WTC11 (cell line): ENCODE results near the gene PTGES2. TPM values are rescaled to one million over a fixed set of nuclear protein-coding genes. Genes with fewer than 3 reads are reported as not detected.

Experiments
- ATAC-seq: fragments of 200-7000 bp; cut with Tn5 transposase; 2 replicates; pipeline ENCODE4 v1.10.0; 2021; ENCODE audit warnings: mild to moderate bottlenecking, moderate library complexity
- CTCF ChIA-PET: fragments of 300-600 bp; sonication (Branson Sonifier 250); formaldehyde crosslinking; loops from one replicate; lab custom pipeline; 2021; ENCODE audit warnings: antibody characterized with exemption; lab: Charles Lee
- POLR2A ChIA-PET: fragments of 350-600 bp; sonication (Branson Sonifier 250); formaldehyde crosslinking; loops from one replicate; lab custom pipeline; 2021; ENCODE audit warnings: antibody characterized with exemption; lab: Charles Lee
- DNase-seq: peaks from one replicate; pipeline ENCODE4 v3.0.0; 2021; ENCODE audit warnings: low spot score
- H3K27ac Mint-ChIP-seq: 2 replicates; pipeline ENCODE4 v1.8.0; 2021; ENCODE audit warnings: mixed read lengths
- H3K27me3 Mint-ChIP-seq: 2 replicates; pipeline ENCODE4 v1.8.0; 2021; ENCODE audit warnings: low read depth, mild to moderate bottlenecking, moderate library complexity, mixed read lengths
- H3K36me3 Mint-ChIP-seq: 2 replicates; pipeline ENCODE4 v1.8.0; 2021; ENCODE audit warnings: mixed read lengths
- H3K4me1 Mint-ChIP-seq: 2 replicates; pipeline ENCODE4 v1.8.0; 2022; ENCODE audit warnings: mixed read lengths
- H3K4me3 Mint-ChIP-seq: 2 replicates; pipeline ENCODE4 v1.8.0; 2021; ENCODE audit warnings: mild to moderate bottlenecking, moderate library complexity, mixed read lengths
- H3K9me3 Mint-ChIP-seq: 2 replicates; pipeline ENCODE4 v1.8.0; 2021; ENCODE audit warnings: mixed read lengths
- ATF1 ChIP-seq: sonication (generic); formaldehyde crosslinking; IDR thresholded peaks from 2 replicates; pipeline ENCODE4 v1.8.1; 2023; ENCODE audit warnings: mild to moderate bottlenecking, moderate library complexity, missing genetic modification reagents
- ELF4 ChIP-seq: sonication (generic); formaldehyde crosslinking; IDR thresholded peaks from 2 replicates; pipeline ENCODE4 v1.8.1; 2022; ENCODE audit warnings: low read depth, mild to moderate bottlenecking, moderate library complexity, missing genetic modification reagents
- FOXJ3 ChIP-seq: sonication (generic); formaldehyde crosslinking; IDR thresholded peaks from 2 replicates; pipeline ENCODE4 v1.9.0; 2021; ENCODE audit warnings: missing genetic modification reagents, mild to moderate bottlenecking, borderline replicate concordance
- FOXP1 ChIP-seq: sonication (generic); formaldehyde crosslinking; IDR thresholded peaks from 2 replicates; pipeline ENCODE4 v1.8.0; 2022; ENCODE audit warnings: missing genetic modification reagents, mild to moderate bottlenecking, moderate library complexity, borderline replicate concordance
- IRF2 ChIP-seq: sonication (generic); formaldehyde crosslinking; IDR thresholded peaks from 2 replicates; pipeline ENCODE4 v1.8.0; 2022; ENCODE audit warnings: low read depth, missing genetic modification reagents, borderline replicate concordance
- NFATC4 ChIP-seq: fragments of 250-450 bp; sonication (Bioruptor Pico); IDR thresholded peaks from 2 replicates; pipeline ENCODE4 v1.9.0; 2021; ENCODE audit warnings: mild to moderate bottlenecking
- NR1H2 ChIP-seq: sonication (generic); formaldehyde crosslinking; IDR thresholded peaks from 2 replicates; pipeline ENCODE4 v1.9.0; 2021; ENCODE audit warnings: mild to moderate bottlenecking, moderate library complexity, missing genetic modification reagents
- ZNF232 ChIP-seq: sonication (generic); formaldehyde crosslinking; IDR thresholded peaks from 2 replicates; pipeline ENCODE4 v1.8.0; 2022; ENCODE audit warnings: mild to moderate bottlenecking, missing genetic modification reagents
- ZNF396 ChIP-seq: fragments of 250-450 bp; sonication (Bioruptor Pico); IDR thresholded peaks from 2 replicates; pipeline ENCODE4 v1.8.0; 2021; ENCODE audit warnings: mild to moderate bottlenecking, moderate library complexity, borderline replicate concordance
- total RNA-seq: library from RNA; stranded (reverse); gene quantifications from 3 replicates; pipeline ENCODE4 v1.2.3, GENCODE V29; 2021
- TF ChIP-seq, protein P1 (sequence below): fragments of 250-450 bp; sonication (Bioruptor Pico); IDR thresholded peaks from 2 replicates; pipeline ENCODE4 v2.1.2; 2022; ENCODE audit warnings: mild to moderate bottlenecking, moderate library complexity
- TF ChIP-seq, protein P2 (sequence below): fragments of 250-450 bp; sonication (Bioruptor Pico); IDR thresholded peaks from 2 replicates; pipeline ENCODE4 v1.9.0; 2021; ENCODE audit warnings: mild to moderate bottlenecking, borderline replicate concordance
- TF ChIP-seq, protein P3 (sequence below): sonication (generic); formaldehyde crosslinking; IDR thresholded peaks from 2 replicates; pipeline ENCODE4 v1.8.1; 2022; ENCODE audit warnings: missing genetic modification reagents, borderline replicate concordance
- TF ChIP-seq, protein P4 (sequence below): sonication (generic); formaldehyde crosslinking; IDR thresholded peaks from 2 replicates; pipeline ENCODE4 v1.8.0; 2022; ENCODE audit warnings: mild to moderate bottlenecking, missing genetic modification reagents
- TF ChIP-seq, protein P5 (sequence below): fragments of 250-450 bp; sonication (Bioruptor Pico); IDR thresholded peaks from 2 replicates; pipeline ENCODE4 v1.8.0; 2021; ENCODE audit warnings: mild to moderate bottlenecking
- TF ChIP-seq, protein P6 (sequence below): sonication (generic); formaldehyde crosslinking; IDR thresholded peaks from 2 replicates; pipeline ENCODE4 v1.8.1; 2022; ENCODE audit warnings: mild to moderate bottlenecking, missing genetic modification reagents, moderate library complexity, borderline replicate concordance
- TF ChIP-seq, protein P7 (sequence below): sonication (generic); formaldehyde crosslinking; conservative IDR thresholded peaks from 2 replicates; pipeline ENCODE4 v1.8.1; 2023; ENCODE audit warnings: mild to moderate bottlenecking, low read depth, missing genetic modification reagents, moderate library complexity
- TF ChIP-seq, protein P8 (sequence below): sonication (generic); formaldehyde crosslinking; IDR thresholded peaks from 2 replicates; pipeline ENCODE4 v1.8.1; 2023; ENCODE audit warnings: mild to moderate bottlenecking, missing genetic modification reagents
- TF ChIP-seq, protein P9 (sequence below): fragments of 200-600 bp; IDR thresholded peaks from 2 replicates; pipeline ENCODE4 v1.8.0; 2022; ENCODE audit warnings: antibody characterized with exemption

PTGES2 gene
- total RNA-seq, 1 experiment from 2014 or later = 118 TPM

DNA sequence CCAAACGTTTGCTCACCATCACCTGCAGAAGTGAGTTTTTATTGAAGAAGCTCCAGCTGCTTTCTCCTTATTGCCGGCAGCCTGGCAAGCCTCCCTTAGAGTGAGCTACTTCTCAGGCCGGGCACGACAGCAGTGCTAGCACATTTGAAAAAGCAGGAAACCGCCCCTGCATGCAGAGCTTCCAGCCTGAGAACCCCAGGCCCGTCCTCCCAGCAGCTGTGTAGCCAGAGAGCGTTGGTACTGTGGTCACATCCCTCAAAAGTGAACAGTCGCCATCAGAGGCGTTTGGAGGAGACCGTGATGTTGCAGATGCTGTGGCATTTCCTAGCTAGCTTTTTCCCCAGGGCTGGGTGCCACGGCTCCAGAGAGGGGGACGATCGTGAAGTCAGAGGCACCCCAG, 36.0 kb downstream of the PTGES2 start (continued):
- TF ChIP-seq, protein P1, sequence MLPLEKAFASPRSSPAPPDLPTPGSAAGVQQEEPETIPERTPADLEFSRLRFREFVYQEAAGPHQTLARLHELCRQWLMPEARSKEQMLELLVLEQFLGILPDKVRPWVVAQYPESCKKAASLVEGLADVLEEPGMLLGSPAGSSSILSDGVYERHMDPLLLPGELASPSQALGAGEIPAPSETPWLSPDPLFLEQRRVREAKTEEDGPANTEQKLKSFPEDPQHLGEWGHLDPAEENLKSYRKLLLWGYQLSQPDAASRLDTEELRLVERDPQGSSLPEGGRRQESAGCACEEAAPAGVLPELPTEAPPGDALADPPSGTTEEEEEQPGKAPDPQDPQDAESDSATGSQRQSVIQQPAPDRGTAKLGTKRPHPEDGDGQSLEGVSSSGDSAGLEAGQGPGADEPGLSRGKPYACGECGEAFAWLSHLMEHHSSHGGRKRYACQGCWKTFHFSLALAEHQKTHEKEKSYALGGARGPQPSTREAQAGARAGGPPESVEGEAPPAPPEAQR (CRISPR knock-in tag) = no peak
- no peak for TF ChIP-seq NR1H2 (CRISPR knock-in tag)
- TF ChIP-seq, protein P2, sequence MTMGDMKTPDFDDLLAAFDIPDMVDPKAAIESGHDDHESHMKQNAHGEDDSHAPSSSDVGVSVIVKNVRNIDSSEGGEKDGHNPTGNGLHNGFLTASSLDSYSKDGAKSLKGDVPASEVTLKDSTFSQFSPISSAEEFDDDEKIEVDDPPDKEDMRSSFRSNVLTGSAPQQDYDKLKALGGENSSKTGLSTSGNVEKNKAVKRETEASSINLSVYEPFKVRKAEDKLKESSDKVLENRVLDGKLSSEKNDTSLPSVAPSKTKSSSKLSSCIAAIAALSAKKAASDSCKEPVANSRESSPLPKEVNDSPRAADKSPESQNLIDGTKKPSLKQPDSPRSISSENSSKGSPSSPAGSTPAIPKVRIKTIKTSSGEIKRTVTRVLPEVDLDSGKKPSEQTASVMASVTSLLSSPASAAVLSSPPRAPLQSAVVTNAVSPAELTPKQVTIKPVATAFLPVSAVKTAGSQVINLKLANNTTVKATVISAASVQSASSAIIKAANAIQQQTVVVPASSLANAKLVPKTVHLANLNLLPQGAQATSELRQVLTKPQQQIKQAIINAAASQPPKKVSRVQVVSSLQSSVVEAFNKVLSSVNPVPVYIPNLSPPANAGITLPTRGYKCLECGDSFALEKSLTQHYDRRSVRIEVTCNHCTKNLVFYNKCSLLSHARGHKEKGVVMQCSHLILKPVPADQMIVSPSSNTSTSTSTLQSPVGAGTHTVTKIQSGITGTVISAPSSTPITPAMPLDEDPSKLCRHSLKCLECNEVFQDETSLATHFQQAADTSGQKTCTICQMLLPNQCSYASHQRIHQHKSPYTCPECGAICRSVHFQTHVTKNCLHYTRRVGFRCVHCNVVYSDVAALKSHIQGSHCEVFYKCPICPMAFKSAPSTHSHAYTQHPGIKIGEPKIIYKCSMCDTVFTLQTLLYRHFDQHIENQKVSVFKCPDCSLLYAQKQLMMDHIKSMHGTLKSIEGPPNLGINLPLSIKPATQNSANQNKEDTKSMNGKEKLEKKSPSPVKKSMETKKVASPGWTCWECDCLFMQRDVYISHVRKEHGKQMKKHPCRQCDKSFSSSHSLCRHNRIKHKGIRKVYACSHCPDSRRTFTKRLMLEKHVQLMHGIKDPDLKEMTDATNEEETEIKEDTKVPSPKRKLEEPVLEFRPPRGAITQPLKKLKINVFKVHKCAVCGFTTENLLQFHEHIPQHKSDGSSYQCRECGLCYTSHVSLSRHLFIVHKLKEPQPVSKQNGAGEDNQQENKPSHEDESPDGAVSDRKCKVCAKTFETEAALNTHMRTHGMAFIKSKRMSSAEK (CRISPR knock-in tag) = no peak

DNA sequence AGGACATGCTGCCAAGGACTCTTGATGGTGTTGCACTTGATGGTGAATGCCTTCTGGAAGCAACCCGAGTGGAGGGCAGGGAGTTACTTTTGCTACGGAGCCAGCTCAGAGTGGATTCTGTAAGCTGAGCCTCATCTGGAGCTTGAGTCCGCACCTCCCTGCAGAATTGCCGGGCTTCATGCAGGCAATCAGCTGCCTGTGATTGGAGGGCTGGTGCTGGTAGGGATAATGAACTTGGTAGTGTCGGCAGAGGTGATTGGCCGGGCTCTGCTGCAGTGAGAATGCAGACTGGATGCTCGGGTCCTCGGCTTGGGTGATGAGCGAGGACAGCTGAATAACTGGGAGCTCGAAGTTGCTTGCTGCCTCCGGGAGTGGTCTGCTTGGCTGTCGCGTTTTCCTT, 36.4 kb downstream of the PTGES2 start:
- Mint-ChIP-seq H3K27ac (peak overlapping the region; percentile 42), H3K9me3 (no peaks in the 10 kb centered on the region), H3K27me3 (no peaks in the 10 kb centered on the region), H3K4me1 (peaks cover 20% of the 10 kb centered on the region), H3K36me3 (no peaks in the 10 kb centered on the region), H3K4me3 (peak overlapping the region; percentile 8; the same call in 1 of the 2 replicates)
- CTCF ChIA-PET = interaction anchor here (0.7 to 3.0 kb wide), 14 partner anchors 10 to 347 kb away, joined by 3 to 35 read pairs (median 4); partner anchors contain the start of genes NAIF1 and SLC25A25
- DNase-seq (peak; percentile 81), ATAC-seq (peak; percentile 94)
- POLR2A ChIA-PET = interaction anchor here (0.5 to 2.1 kb wide), 5 partner anchors 9 to 376 kb away, joined by 3 to 6 read pairs (median 4); partner anchors contain the start of genes NAIF1, PTRH1 and SLC25A25
- TF ChIP-seq IRF2 (CRISPR knock-in tag) (no peak), ZNF396 (no peak), NFATC4 (no peak), FOXP1 (CRISPR knock-in tag) (0 out of 2 replicates have a peak, but pooled peaks have one; percentile 18), ATF1 (CRISPR knock-in tag) (no peak), ZNF232 (no peak), FOXJ3 (CRISPR knock-in tag) (no peak), ELF4 (CRISPR knock-in tag) (no peak)
- TF ChIP-seq, protein P3, sequence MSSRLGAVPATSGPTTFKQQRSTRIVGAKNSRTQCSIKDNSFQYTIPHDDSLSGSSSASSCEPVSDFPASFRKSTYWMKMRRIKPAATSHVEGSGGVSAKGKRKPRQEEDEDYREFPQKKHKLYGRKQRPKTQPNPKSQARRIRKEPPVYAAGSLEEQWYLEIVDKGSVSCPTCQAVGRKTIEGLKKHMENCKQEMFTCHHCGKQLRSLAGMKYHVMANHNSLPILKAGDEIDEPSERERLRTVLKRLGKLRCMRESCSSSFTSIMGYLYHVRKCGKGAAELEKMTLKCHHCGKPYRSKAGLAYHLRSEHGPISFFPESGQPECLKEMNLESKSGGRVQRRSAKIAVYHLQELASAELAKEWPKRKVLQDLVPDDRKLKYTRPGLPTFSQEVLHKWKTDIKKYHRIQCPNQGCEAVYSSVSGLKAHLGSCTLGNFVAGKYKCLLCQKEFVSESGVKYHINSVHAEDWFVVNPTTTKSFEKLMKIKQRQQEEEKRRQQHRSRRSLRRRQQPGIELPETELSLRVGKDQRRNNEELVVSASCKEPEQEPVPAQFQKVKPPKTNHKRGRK (CRISPR knock-in tag) = no peak
- TF ChIP-seq, protein P4, sequence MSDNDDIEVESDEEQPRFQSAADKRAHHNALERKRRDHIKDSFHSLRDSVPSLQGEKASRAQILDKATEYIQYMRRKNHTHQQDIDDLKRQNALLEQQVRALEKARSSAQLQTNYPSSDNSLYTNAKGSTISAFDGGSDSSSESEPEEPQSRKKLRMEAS (CRISPR knock-in tag) = peak; percentile 74; the same call in 1 of the 2 replicates
- TF ChIP-seq, protein P5, sequence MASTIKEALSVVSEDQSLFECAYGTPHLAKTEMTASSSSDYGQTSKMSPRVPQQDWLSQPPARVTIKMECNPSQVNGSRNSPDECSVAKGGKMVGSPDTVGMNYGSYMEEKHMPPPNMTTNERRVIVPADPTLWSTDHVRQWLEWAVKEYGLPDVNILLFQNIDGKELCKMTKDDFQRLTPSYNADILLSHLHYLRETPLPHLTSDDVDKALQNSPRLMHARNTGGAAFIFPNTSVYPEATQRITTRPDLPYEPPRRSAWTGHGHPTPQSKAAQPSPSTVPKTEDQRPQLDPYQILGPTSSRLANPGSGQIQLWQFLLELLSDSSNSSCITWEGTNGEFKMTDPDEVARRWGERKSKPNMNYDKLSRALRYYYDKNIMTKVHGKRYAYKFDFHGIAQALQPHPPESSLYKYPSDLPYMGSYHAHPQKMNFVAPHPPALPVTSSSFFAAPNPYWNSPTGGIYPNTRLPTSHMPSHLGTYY (CRISPR knock-in tag) = no peak
- TF ChIP-seq, protein P6, sequence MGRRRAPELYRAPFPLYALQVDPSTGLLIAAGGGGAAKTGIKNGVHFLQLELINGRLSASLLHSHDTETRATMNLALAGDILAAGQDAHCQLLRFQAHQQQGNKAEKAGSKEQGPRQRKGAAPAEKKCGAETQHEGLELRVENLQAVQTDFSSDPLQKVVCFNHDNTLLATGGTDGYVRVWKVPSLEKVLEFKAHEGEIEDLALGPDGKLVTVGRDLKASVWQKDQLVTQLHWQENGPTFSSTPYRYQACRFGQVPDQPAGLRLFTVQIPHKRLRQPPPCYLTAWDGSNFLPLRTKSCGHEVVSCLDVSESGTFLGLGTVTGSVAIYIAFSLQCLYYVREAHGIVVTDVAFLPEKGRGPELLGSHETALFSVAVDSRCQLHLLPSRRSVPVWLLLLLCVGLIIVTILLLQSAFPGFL (CRISPR knock-in tag) = no peak
- TF ChIP-seq, protein P7, sequence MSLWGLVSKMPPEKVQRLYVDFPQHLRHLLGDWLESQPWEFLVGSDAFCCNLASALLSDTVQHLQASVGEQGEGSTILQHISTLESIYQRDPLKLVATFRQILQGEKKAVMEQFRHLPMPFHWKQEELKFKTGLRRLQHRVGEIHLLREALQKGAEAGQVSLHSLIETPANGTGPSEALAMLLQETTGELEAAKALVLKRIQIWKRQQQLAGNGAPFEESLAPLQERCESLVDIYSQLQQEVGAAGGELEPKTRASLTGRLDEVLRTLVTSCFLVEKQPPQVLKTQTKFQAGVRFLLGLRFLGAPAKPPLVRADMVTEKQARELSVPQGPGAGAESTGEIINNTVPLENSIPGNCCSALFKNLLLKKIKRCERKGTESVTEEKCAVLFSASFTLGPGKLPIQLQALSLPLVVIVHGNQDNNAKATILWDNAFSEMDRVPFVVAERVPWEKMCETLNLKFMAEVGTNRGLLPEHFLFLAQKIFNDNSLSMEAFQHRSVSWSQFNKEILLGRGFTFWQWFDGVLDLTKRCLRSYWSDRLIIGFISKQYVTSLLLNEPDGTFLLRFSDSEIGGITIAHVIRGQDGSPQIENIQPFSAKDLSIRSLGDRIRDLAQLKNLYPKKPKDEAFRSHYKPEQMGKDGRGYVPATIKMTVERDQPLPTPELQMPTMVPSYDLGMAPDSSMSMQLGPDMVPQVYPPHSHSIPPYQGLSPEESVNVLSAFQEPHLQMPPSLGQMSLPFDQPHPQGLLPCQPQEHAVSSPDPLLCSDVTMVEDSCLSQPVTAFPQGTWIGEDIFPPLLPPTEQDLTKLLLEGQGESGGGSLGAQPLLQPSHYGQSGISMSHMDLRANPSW = no peak
- TF ChIP-seq, protein P8, sequence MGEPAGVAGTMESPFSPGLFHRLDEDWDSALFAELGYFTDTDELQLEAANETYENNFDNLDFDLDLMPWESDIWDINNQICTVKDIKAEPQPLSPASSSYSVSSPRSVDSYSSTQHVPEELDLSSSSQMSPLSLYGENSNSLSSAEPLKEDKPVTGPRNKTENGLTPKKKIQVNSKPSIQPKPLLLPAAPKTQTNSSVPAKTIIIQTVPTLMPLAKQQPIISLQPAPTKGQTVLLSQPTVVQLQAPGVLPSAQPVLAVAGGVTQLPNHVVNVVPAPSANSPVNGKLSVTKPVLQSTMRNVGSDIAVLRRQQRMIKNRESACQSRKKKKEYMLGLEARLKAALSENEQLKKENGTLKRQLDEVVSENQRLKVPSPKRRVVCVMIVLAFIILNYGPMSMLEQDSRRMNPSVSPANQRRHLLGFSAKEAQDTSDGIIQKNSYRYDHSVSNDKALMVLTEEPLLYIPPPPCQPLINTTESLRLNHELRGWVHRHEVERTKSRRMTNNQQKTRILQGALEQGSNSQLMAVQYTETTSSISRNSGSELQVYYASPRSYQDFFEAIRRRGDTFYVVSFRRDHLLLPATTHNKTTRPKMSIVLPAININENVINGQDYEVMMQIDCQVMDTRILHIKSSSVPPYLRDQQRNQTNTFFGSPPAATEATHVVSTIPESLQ (CRISPR knock-in tag) = no peak
- TF ChIP-seq, protein P9, sequence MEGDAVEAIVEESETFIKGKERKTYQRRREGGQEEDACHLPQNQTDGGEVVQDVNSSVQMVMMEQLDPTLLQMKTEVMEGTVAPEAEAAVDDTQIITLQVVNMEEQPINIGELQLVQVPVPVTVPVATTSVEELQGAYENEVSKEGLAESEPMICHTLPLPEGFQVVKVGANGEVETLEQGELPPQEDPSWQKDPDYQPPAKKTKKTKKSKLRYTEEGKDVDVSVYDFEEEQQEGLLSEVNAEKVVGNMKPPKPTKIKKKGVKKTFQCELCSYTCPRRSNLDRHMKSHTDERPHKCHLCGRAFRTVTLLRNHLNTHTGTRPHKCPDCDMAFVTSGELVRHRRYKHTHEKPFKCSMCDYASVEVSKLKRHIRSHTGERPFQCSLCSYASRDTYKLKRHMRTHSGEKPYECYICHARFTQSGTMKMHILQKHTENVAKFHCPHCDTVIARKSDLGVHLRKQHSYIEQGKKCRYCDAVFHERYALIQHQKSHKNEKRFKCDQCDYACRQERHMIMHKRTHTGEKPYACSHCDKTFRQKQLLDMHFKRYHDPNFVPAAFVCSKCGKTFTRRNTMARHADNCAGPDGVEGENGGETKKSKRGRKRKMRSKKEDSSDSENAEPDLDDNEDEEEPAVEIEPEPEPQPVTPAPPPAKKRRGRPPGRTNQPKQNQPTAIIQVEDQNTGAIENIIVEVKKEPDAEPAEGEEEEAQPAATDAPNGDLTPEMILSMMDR = no peak
